K562 (cell line): ENCODE measurements around the gene SBNO1.

Experiments
- DNMT1 ChIP-seq: fragments of 450-650 bp; IDR thresholded peaks from 2 replicates; pipeline ENCODE4 v1.6.1; 2016; ENCODE audit warnings: antibody characterized with exemption, mild to moderate bottlenecking
- EP300 ChIP-seq: IDR thresholded peaks from 2 replicates; pipeline ENCODE4 v1.6.1; 2012; ENCODE audit warnings: low read length, improper control_type of control experiment
- HDAC6 ChIP-seq: IDR thresholded peaks from 2 replicates; pipeline ENCODE4 v1.6.1; 2012; ENCODE audit warnings: low read depth, mild to moderate bottlenecking, control low read depth, inconsistent platforms, low read length, moderate library complexity
- KDM1A ChIP-seq, 2 experiments: fragments of 450-650 bp; IDR thresholded peaks; 2 replicates each; pipeline ENCODE4 v1.6.1; 2016; ENCODE audit warnings: mild to moderate bottlenecking in 2 of 2
- MXI1 ChIP-seq: IDR thresholded peaks from 2 replicates; pipeline ENCODE4 v1.6.1; 2011; ENCODE audit warnings: low read depth, mild to moderate bottlenecking, improper control_type of control experiment, low read length
- NKRF ChIP-seq: fragments of 450-650 bp; IDR thresholded peaks from 2 replicates; pipeline ENCODE4 v1.6.1; 2016; ENCODE audit warnings: borderline replicate concordance
- POLR2AphosphoS5 ChIP-seq: IDR thresholded peaks from 2 replicates; pipeline ENCODE4 v1.6.1; 2011; ENCODE audit warnings: mild to moderate bottlenecking, low read depth, low read length, moderate library complexity; ENCODE audit not compliant: control insufficient read depth, insufficient read depth
- PTRF ChIP-seq: fragments of 450-650 bp; IDR thresholded peaks from 2 replicates; pipeline ENCODE4 v1.6.1; 2016; ENCODE audit warnings: mild to moderate bottlenecking, missing genetic modification characterization, missing compliant biosample characterization
- RAD21 ChIP-seq, 2 experiments: fragments of 250-450 bp in 1 of 2; fragments of 450-650 bp in 1 of 2; sonication (Bioruptor Pico) in 1 of 2; formaldehyde crosslinking in 1 of 2; IDR thresholded peaks in 1 of 2; conservative IDR thresholded peaks in 1 of 2; 2 replicates each; pipeline versions ENCODE4 v1.4.0 to v1.8.0; 2020 to 2022; ENCODE audit warnings: mild to moderate bottlenecking in 2 of 2, moderate library complexity in 1 of 2
- SAFB2 ChIP-seq: fragments of 200-400 bp; formaldehyde crosslinking; IDR thresholded peaks from 2 replicates; pipeline ENCODE4 v1.6.1; 2018; ENCODE audit warnings: borderline replicate concordance, low read length, low read depth, moderate library complexity; ENCODE audit not compliant: severe bottlenecking
- SMARCA5 ChIP-seq: fragments of 450-650 bp; IDR thresholded peaks from 2 replicates; pipeline ENCODE4 v1.6.1; 2016
- SRSF7 ChIP-seq: fragments of 200-400 bp; formaldehyde crosslinking; optimal IDR thresholded peaks from 2 replicates; pipeline ENCODE3; 2017; ENCODE audit warnings: mild to moderate bottlenecking, low read depth, low read length
- STAT5B ChIP-seq: fragments of 250-450 bp; sonication (Bioruptor Pico); IDR thresholded peaks from 2 replicates; pipeline ENCODE4 v1.8.0; 2021; ENCODE audit warnings: mild to moderate bottlenecking, inconsistent platforms
- ZNF75A ChIP-seq: fragments of 450-650 bp; formaldehyde crosslinking; IDR thresholded peaks from 2 replicates; pipeline ENCODE4 v1.4.0; 2020; ENCODE audit warnings: mild to moderate bottlenecking

GRCh38 chr12:123268850-123269249 is 95.8 kb downstream of the SBNO1 start:
- no peak for TF ChIP-seq POLR2AphosphoS5
- no peak for TF ChIP-seq ZNF75A (CRISPR knock-in tag)
- TF ChIP-seq PTRF (tag) = no peak
- TF ChIP-seq STAT5B (CRISPR knock-in tag) = no peak
- no peak for TF ChIP-seq SMARCA5
- no peak for TF ChIP-seq EP300
- no peak for TF ChIP-seq KDM1A (IDR thresholded peaks at IDR 0.05)
- TF ChIP-seq HDAC6 = no peak
- TF ChIP-seq DNMT1 = no peak
- no peak for TF ChIP-seq SAFB2
- no peak for TF ChIP-seq SRSF7
- TF ChIP-seq MXI1 = no peak
- no peak for TF ChIP-seq NKRF
- no peak for TF ChIP-seq RAD21 (CRISPR knock-in tag; conservative IDR thresholded peaks at IDR 0.05 in 1 of 2, IDR thresholded peaks at IDR 0.05 in 1 of 2)
